HuH-7.5 (cell line): ENCODE data around the gene SCLT1.

Experiments
- DNase-seq: peaks from one replicate; pipeline ENCODE4 v3.0.0; 2011; ENCODE audit warnings: low spot score

The SCLT1 gene

GRCh38 chr4:128957459-128957858, 135.9 kb downstream of the SCLT1 start:
- no peak for DNase-seq

- no peak for DNase-seq
Observed at GRCh38 chr4:128955751-128956150, 137.6 kb downstream of the SCLT1 start.

DNA sequence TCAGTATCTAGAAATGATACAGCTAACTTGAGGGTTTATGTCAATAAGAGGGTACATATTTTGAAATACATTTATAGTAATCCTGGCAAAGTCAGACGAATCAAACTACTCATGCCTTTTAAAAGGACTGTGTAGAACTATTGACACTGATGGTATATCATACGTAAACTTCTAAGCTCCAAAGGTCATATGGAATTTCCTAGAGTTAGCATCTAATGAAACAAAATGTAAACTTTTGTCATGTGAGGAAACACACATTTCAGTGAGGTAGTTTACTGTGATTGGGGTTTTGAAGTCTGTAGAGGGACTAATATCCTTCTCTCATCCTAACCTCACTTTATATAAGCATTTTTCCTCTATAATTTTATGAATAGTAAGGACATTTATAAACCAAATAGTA, 138.4 kb downstream of the SCLT1 start:
- no peak for DNase-seq

GRCh38 chr4:128951316-128951715, 142.0 kb downstream of the SCLT1 start:
- no peak for DNase-seq

DNA sequence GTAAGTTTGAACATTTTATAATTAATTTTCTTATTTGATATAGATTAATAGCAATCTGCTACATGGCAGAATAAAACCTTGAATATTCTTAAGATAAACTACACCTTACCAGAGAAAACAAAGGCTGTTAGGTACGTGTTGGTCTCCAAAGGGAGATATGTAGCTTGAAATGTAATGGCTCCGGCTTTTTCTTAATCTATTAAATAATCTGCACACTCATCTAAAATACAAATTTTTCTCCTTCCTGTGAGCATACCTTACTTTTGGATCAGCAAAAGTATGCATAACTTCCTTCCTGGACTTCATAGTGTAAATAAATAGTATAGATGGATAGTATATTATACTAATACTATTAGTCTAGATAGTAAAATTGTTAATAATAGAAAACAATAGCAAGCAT, 142.5 kb downstream of the SCLT1 start:
- DNase-seq, result no peak

GRCh38 chr4:128946916-128947315, 146.4 kb downstream of the SCLT1 start:
- DNase-seq, result no peak

- no peak for DNase-seq
Observed at GRCh38 chr4:128942607-128943006, 150.7 kb downstream of the SCLT1 start.

- no peak for DNase-seq
Observed at GRCh38 chr4:128940971-128941370, 152.4 kb downstream of the SCLT1 start.

- DNase-seq, result no peak
Observed at GRCh38 chr4:128930051-128930450, 163.3 kb downstream of the SCLT1 start.

DNA sequence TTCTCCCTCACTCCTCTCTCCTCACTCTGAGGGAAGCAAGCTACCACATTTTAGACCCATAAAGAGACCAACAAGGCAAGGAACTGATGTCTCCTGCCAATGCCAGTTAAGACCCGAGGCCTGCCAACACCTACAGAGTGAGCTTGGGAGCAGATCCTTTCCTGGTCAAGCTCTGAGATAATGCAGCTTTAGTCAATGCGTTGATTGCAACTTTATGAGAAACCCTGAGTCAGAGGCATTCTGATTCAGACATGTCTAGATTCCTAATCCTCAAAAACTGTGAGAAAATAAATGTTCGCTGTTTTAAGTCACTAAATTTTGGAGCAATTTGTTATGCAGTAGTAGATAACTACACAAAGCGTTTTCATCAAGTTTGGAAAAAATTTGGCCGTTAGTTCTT, 168.4 kb downstream of the SCLT1 start:
- no peak for DNase-seq

- DNase-seq, result no peak
Observed at GRCh38 chr4:128921954-128922353, 171.4 kb downstream of the SCLT1 start.

DNA sequence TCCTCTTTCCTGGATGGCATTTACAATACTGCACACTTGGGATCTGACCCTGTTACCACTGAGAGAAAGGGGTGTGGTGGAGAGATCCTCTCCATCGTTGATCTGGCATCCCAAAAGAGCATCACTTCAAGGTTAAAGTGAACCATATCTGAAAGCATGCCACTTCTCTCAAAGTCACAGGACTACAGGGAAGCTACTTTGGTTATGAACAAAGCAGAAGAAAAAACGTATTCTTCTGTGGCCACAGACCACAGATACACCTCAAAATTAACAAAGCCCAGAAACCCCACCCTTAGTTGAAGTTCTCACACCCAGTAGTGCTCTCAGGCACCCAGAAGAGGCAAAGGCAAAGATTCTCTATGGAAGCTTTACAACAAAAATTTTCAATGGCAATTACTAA, 175.6 kb downstream of the SCLT1 start:
- no peak for DNase-seq

- no peak for DNase-seq
Observed at GRCh38 chr4:128916832-128917231, 176.5 kb downstream of the SCLT1 start.

DNA sequence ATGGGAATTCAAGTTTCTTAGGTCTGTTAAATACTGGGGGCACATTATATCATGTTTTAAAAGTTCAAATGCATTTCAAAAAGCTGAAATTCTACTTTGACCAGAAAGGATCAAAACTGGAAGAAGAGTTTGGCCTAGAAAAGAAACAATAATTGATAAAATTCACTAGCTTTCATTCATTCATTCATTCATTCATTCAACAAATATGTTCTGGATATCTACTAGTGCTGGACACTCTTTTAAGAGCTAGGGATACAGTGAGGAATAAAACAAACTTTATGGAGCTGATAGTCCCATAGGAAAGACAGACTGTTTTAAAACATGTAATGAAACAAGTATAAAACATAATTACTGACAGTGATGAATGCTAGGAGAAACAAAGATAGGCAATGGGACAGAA, 177.8 kb downstream of the SCLT1 start:
- DNase-seq, result no peak

DNA sequence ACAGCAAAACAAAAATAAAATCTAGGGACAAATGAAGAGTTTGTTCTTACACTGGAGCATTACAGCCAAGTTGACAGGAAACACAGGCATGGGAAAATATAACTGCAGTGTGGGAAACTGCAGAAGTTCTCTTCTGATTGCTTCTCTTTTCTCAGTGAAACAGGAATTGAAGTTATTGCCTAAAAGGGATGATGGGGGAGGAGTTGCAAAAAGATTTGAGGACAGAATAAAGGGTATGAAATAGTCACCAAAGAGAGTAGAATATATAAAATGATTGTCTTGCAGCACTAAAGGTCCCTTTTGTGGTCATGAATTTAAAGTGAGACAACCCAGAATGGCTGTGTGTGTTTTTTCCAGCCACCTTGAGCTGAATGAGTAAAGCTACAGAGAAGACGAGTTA, 180.1 kb downstream of the SCLT1 start:
- DNase-seq, result no peak

GRCh38 chr4:128908735-128909134, 184.6 kb downstream of the SCLT1 start:
- no peak for DNase-seq

GRCh38 chr4:128907981-128908380, 185.4 kb downstream of the SCLT1 start:
- DNase-seq, result no peak

DNA sequence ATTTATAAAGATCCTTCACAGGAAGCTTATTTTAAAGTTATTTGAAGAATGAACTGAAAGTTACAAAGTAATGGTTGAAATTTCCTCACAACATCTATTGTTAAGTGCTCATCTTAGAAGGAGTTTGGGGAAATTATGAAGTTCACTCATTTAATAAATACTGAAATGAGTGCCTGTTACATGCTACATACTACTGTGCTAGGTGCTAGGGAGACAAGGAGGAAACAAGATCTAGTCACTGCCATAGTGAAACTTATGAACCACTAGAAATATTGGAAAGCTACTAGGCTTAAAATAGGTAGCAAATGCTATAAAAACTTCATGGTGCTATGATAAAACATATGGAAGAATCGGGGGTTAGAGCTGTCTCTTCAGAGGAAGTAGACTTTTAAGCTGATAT, 186.8 kb downstream of the SCLT1 start:
- DNase-seq, result no peak

DNA sequence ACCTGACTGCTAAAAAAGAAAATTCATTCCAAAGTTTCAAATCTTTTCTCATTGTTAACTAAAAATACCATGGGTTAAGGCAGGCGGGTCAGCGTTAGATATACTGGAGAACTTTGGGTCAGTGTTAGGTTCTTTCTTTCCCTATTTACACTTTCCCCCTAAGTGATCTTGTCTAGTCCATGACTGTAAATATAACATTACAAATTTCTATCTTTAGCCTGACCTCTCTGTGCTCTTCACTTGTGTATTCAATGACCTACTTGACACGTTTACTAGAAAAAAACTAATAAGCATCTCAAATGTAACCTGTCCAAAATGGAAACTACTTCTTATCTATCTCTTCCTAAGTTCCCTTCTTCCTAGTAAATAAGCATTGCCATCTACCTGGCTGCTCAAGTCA, 188.5 kb downstream of the SCLT1 start:
- no peak for DNase-seq

- no peak for DNase-seq
Observed at GRCh38 chr4:128880662-128881061, 212.7 kb downstream of the SCLT1 start.

DNA sequence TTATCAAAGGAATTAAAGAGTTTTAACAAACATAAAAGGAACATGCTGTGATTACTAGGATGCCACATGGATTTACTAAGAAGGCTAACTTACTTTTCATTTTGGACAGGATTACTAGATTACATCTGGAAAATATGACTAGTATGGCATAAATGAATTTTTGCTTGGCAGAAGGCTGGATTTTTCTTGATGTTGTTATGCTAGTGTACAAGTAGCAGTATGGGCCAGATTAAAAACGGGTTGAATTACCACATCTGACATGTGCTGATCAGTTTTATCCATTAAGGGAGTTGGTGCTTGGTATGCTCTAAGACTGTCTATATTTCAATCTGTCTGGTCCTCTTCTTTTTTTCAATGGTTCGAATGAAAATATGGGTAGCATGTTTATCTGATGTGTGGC, 213.4 kb downstream of the SCLT1 start:
- no peak for DNase-seq

DNA sequence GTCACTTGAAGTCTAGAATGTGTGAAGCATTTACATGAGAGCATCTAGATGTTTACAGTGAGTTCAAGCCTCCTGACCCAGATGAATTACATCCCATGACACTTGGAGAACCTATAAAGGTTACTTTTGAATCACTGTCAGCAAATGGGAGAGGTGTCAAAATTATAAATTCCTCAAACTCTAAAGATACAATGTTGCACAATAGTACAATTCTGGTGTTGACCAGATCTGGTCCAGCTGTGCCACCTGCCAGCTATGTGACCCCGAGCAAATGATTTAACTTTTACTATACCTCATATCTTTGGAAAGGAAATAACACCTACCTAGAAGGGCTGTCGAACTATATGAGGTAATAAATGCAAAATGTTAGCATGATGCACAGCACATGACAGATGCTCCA, 214.1 kb downstream of the SCLT1 start:
- DNase-seq, result no peak

DNA sequence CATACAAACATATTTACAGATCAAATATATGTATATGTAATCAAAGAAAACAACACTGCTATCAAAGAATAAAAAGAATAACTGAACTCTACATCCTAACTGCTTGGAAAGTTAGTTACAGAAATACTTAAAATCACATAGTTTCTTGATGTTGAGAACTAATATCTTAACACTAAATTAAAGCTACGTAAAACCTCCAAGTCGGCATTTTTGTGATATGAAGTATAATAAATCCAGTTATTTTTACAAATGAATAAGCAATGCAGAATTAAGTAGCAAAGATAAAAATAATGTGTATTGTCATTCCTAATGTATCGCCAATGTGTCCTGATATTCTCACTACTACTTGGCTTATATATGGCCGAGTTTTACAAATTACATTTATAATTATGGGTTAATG, 215.4 kb downstream of the SCLT1 start:
- DNase-seq, result no peak

DNA sequence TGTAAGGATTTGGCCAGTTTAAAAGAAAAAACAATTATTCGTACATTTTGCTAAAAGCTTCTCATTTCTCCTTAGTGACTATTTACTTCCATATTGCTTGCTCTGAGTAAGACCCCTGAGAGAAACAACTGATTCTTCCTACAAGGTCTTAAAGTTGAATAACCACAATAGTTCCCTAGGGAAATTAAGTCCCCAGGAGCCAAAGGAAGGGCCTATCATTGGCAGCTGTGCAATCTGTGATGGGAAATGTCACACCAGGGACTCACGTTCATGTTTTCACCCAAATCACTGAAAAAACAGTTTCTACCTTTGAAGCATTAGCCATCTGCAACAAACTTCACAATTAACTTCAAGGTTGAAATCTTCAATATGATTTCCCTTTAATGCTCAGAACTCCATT, 217.1 kb downstream of the SCLT1 start:
- DNase-seq, result no peak

DNA sequence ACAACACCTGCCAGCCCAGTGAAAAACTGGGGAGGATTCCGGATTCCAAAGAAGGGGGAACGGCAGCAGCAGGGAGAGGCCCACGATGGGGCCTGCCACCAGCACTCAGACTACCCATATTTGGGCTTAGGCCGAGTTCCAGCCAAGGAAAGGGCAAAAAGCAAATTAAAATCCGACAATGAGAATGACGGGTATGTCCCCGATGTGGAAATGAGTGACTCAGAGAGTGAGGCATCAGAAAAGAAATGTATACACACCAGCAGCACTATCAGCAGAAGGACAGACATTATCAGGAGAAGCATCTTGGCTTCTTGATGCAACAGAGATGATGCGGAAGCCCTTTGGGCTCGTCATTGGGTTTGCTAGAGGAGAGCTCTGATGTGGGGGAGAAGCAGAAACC, 221.4 kb downstream of the SCLT1 start:
- no peak for DNase-seq
